K562 (cell line): Measurements from ENCODE around the gene PI4KA. TPM values are rescaled to one million over a fixed set of nuclear protein-coding genes. Genes with fewer than 3 reads are reported as not detected.

ENCODE experiments used
- ATF6 ChIP-seq: sonication (generic); formaldehyde crosslinking; IDR thresholded peaks from 2 replicates; pipeline ENCODE4 v1.4.0; 2020; ENCODE audit warnings: mild to moderate bottlenecking, missing genetic modification reagents
- CHD1 ChIP-seq: fragments of 200-600 bp; sonication (generic); IDR thresholded peaks from one replicate; pipeline ENCODE4 v1.6.1; 2012; ENCODE audit warnings: mild to moderate bottlenecking, moderate library complexity, low read length, inconsistent platforms
- DPF2 ChIP-seq: fragments of 450-650 bp; IDR thresholded peaks from 2 replicates; pipeline ENCODE4 v1.6.1; 2016
- FOXA3 ChIP-seq, 2 experiments: fragments of 450-650 bp in 1 of 2; sonication (generic) in 1 of 2; formaldehyde crosslinking; IDR thresholded peaks in 1 of 2; conservative IDR thresholded peaks in 1 of 2; 2 replicates each; pipeline versions ENCODE4 v1.4.0 to v1.8.0; 2020 to 2022; ENCODE audit warnings: mild to moderate bottlenecking in 2 of 2, missing genetic modification reagents in 1 of 2
- GABPA ChIP-seq: fragments of 200-800 bp; sonication (Bioruptor generic); conservative IDR thresholded peaks from 2 replicates; pipeline ENCODE4 v1.6.1; 2016; ENCODE audit warnings: low read depth, missing genetic modification characterization, missing compliant biosample characterization
- GTF2E2 ChIP-seq: fragments of 200-800 bp; sonication (Bioruptor generic); IDR thresholded peaks from 2 replicates; pipeline ENCODE4 v1.6.1; 2016; ENCODE audit warnings: missing genetic modification characterization, missing compliant biosample characterization
- GTF3C2 ChIP-seq: IDR thresholded peaks from 3 replicates; pipeline ENCODE4 v1.6.1; 2011; ENCODE audit warnings: borderline replicate concordance, mild to moderate bottlenecking, moderate library complexity; ENCODE audit not compliant: insufficient read length; ENCODE audit errors: extremely low read depth
- HMG20B ChIP-seq: fragments of 250-450 bp; sonication (Bioruptor Pico); IDR thresholded peaks from 2 replicates; pipeline ENCODE4 v1.5.0; 2021; ENCODE audit warnings: mild to moderate bottlenecking
- HMGXB4 ChIP-seq: sonication (generic); formaldehyde crosslinking; IDR thresholded peaks from 2 replicates; pipeline ENCODE4 v1.8.1; 2023; ENCODE audit warnings: mild to moderate bottlenecking, missing genetic modification reagents
- HNRNPL ChIP-seq: fragments of 200-400 bp; formaldehyde crosslinking; IDR thresholded peaks from 2 replicates; pipeline ENCODE4 v1.6.1; 2017; ENCODE audit warnings: low read depth, mild to moderate bottlenecking, low read length
- HNRNPLL ChIP-seq: fragments of 200-400 bp; formaldehyde crosslinking; IDR thresholded peaks from 2 replicates; pipeline ENCODE4 v1.6.1; 2017; ENCODE audit warnings: low read length, low read depth, mild to moderate bottlenecking; ENCODE audit not compliant: poor library complexity, severe bottlenecking
- HNRNPUL1 ChIP-seq: fragments of 200-400 bp; formaldehyde crosslinking; IDR thresholded peaks from 2 replicates; pipeline ENCODE4 v1.6.1; 2017; ENCODE audit warnings: low read length
- LEF1 ChIP-seq: fragments of 450-650 bp; IDR thresholded peaks from 2 replicates; pipeline ENCODE4 v1.6.1; 2016; ENCODE audit warnings: mild to moderate bottlenecking
- RFX7 ChIP-seq: fragments of 250-450 bp; sonication (Bioruptor Pico); IDR thresholded peaks from 2 replicates; pipeline ENCODE4 v1.5.1; 2021; ENCODE audit warnings: mild to moderate bottlenecking
- STAT5A ChIP-seq: IDR thresholded peaks from 2 replicates; pipeline ENCODE4 v1.6.1; 2012; ENCODE audit warnings: low read length, inconsistent platforms, borderline replicate concordance
- TARDBP ChIP-seq: fragments of 450-650 bp; IDR thresholded peaks from 2 replicates; pipeline ENCODE4 v1.6.1; 2016
- TCF7 ChIP-seq: sonication (generic); IDR thresholded peaks from 2 replicates; pipeline ENCODE4 v1.6.1; 2016; ENCODE audit warnings: antibody characterized with exemption, borderline replicate concordance
- ZEB2 ChIP-seq: fragments of 450-650 bp; IDR thresholded peaks from 2 replicates; pipeline ENCODE4 v1.6.1; 2016
- ZNF253 ChIP-seq: fragments of 250-450 bp; sonication (Bioruptor Pico); conservative IDR thresholded peaks from 2 replicates; pipeline ENCODE4 v1.6.1; 2021; ENCODE audit warnings: mild to moderate bottlenecking
- ZNF280B ChIP-seq: fragments of 250-450 bp; sonication (Bioruptor Pico); IDR thresholded peaks from 2 replicates; pipeline ENCODE4 v1.5.1; 2021; ENCODE audit warnings: mild to moderate bottlenecking
- ZNF445 ChIP-seq: fragments of 250-450 bp; sonication (Bioruptor Pico); IDR thresholded peaks from 2 replicates; pipeline ENCODE4 v1.4.0; 2020; ENCODE audit warnings: low read depth, mild to moderate bottlenecking, moderate library complexity
- polyA plus RNA-seq, 8 experiments: library from polyadenylated mRNA; depleted of rRNA in 4 of 8; stranded (reverse) in 5 of 8; unstranded in 3 of 8; fragments of >200 nt; fragmentation: Nextera tagmentation in 2 of 8; fragmentation: Illumina TruSeq in 1 of 8; extraction: Ambion mirVana in 2 of 8; extraction: Trizol in 1 of 8; gene quantifications; 2 replicates each; pipeline versions ENCODE4 v1.2.1 to v1.2.3, GENCODE V29; 2011 to 2014; ENCODE audit warnings: inconsistent platforms in 1 of 8, missing spikeins in 1 of 8
- total RNA-seq, 7 experiments: library from RNA; depleted of rRNA in 6 of 7; stranded (reverse); fragments of >200 nt in 6 of 7; fragmentation: Illumina TruSeq in 2 of 7; extraction: Trizol in 2 of 7; gene quantifications; 2 replicates each; pipeline versions ENCODE4 v1.2.1 to v1.2.3, GENCODE V29; 2011 to 2021; ENCODE audit warnings: low replicate concordance in 1 of 7

Gene PI4KA
- total and polyA plus RNA-seq, 9 of the 15 experiments (the other 6 are each of a cell fraction or from before 2014, with no cell fraction given), result 7.3 to 187 (median 84.7) TPM

GRCh38 chr22:20889904-20890540 is 31.4 kb upstream of the PI4KA start (continued):
- no peak for TF ChIP-seq TCF7
- TF ChIP-seq GABPA (tag), result no peak
- no peak for TF ChIP-seq TARDBP
- TF ChIP-seq FOXA3 (CRISPR knock-in tag; conservative IDR thresholded peaks at IDR 0.05 in 1 of 2, IDR thresholded peaks at IDR 0.05 in 1 of 2), result 0 out of 4 replicates have a peak, but pooled peaks of 1 of the 2 experiments have one; percentile 15
- no peak for TF ChIP-seq GTF3C2
- 0 out of 2 replicates have a peak, but pooled peaks have one; percentile 36 for TF ChIP-seq ATF6 (CRISPR knock-in tag)
- TF ChIP-seq ZEB2, result no peak
- 0 out of 2 replicates have a peak, but pooled peaks have one; percentile 42 for TF ChIP-seq HNRNPUL1
- 0 out of 2 replicates have a peak, but pooled peaks have one; percentile 43 for TF ChIP-seq ZNF253 (CRISPR knock-in tag)
- TF ChIP-seq HNRNPL, result no peak
- no peak for TF ChIP-seq HMG20B (CRISPR knock-in tag)
- TF ChIP-seq LEF1, result no peak
- no peak for TF ChIP-seq ZNF445 (CRISPR knock-in tag)
- 0 out of 2 replicates have a peak, but pooled peaks have one; percentile 43 for TF ChIP-seq RFX7 (CRISPR knock-in tag)
- 0 out of 2 replicates have a peak, but pooled peaks have one; percentile 32 for TF ChIP-seq HMGXB4 (CRISPR knock-in tag)
- TF ChIP-seq DPF2, result no peak
- peak; percentile 61; the same call in 1 of the 2 replicates for TF ChIP-seq GTF2E2 (tag)
- no peak for TF ChIP-seq ZNF280B (CRISPR knock-in tag)
- peak; percentile 18 for TF ChIP-seq HNRNPLL
- no peak for TF ChIP-seq STAT5A
- TF ChIP-seq CHD1, result no peak
